Measurements from ENCODE around the gene PCA3.

PCA3 gene

GRCh38 chr9:76827296-76828080 lies 63.2 kb downstream of the PCA3 start:
- DNase-seq (ENCODE audit: low read depth) = no peak

- no peak for DNase-seq (ENCODE audit: low read depth)
These were observed 64.2 kb downstream of the PCA3 start for GRCh38 chr9:76828447-76828846.

GRCh38 chr9:76835571-76836283 lies 71.5 kb downstream of the PCA3 start:
- peak; percentile 49 for DNase-seq (ENCODE audit: low read depth)
